GM12878 (cell line): ENCODE results near the gene ZNF525. TPM values are rescaled to one million over a fixed set of nuclear protein-coding genes. Genes with fewer than 3 reads are reported as not detected.

ENCODE experiments used
- CREM ChIP-seq: IDR thresholded peaks from 2 replicates; pipeline ENCODE4 v1.6.1; 2014; ENCODE audit warnings: antibody characterized with exemption, low read depth
- E4F1 ChIP-seq: fragments of 450-650 bp; IDR thresholded peaks from 2 replicates; pipeline ENCODE4 v1.6.1; 2018; ENCODE audit warnings: borderline replicate concordance, mild to moderate bottlenecking; ENCODE audit not compliant: partially characterized antibody
- EZH2 ChIP-seq: IDR thresholded peaks from 2 replicates; pipeline ENCODE4 v1.6.1; 2012; ENCODE audit warnings: low read depth, mild to moderate bottlenecking, control low read depth, inconsistent platforms, low read length, borderline replicate concordance; ENCODE audit not compliant: control insufficient read depth
- IRF4 ChIP-seq: IDR thresholded peaks from 2 replicates; pipeline ENCODE4 v1.6.1; 2011; ENCODE audit warnings: low read depth, low read length
- KLF5 ChIP-seq: fragments of 450-650 bp; IDR thresholded peaks from 2 replicates; pipeline ENCODE4 v1.6.1; 2014; ENCODE audit warnings: mild to moderate bottlenecking; ENCODE audit not compliant: partially characterized antibody
- MXI1 ChIP-seq: fragments of 150-350 bp; IDR thresholded peaks from 2 replicates; pipeline ENCODE4 v1.6.1; 2011; ENCODE audit warnings: low read depth, mild to moderate bottlenecking, inconsistent platforms, low read length, improper control_type of control experiment
- PAX8 ChIP-seq: fragments of 450-650 bp; IDR thresholded peaks from 2 replicates; pipeline ENCODE4 v1.6.1; 2017; ENCODE audit warnings: mild to moderate bottlenecking, moderate library complexity
- RBBP5 ChIP-seq: fragments of 200-600 bp; sonication (generic); conservative IDR thresholded peaks from 2 replicates; pipeline ENCODE4 v1.6.1; 2016
- SIX5 ChIP-seq: IDR thresholded peaks from 2 replicates; pipeline ENCODE4 v1.6.1; 2011; ENCODE audit warnings: mild to moderate bottlenecking, low read depth, low read length, moderate library complexity; ENCODE audit not compliant: severe bottlenecking
- SMAD1 ChIP-seq: fragments of 450-650 bp; IDR thresholded peaks from 2 replicates; pipeline ENCODE4 v1.6.1; 2018; ENCODE audit warnings: mild to moderate bottlenecking, low read depth; ENCODE audit not compliant: partially characterized antibody
- ZBED1 ChIP-seq: IDR thresholded peaks from 2 replicates; pipeline ENCODE4 v1.6.1; 2016; ENCODE audit warnings: borderline replicate concordance
- polyA plus RNA-seq, 11 experiments: library from polyadenylated mRNA; depleted of rRNA in 4 of 11; unstranded in 6 of 11; stranded (reverse) in 5 of 11; fragments of >200 nt; fragmentation: Nextera tagmentation in 4 of 11; fragmentation: Illumina TruSeq in 1 of 11; extraction: Ambion mirVana in 4 of 11; extraction: Trizol in 1 of 11; gene quantifications; 1 replicate in 1 of 11; 2 replicates in 10 of 11; pipeline versions ENCODE4 v1.2.1 to v1.2.3, GENCODE V29; 2011 to 2016; ENCODE audit warnings: inconsistent platforms in 2 of 11, missing spikeins in 2 of 11, low read depth in 1 of 11
- total RNA-seq, 4 experiments: library from RNA; depleted of rRNA in 3 of 4; stranded (reverse); fragments of >200 nt in 3 of 4; fragmentation: Illumina TruSeq in 1 of 4; extraction: Trizol in 1 of 4; gene quantifications; 2 replicates each; pipeline versions ENCODE4 v1.2.1 to v1.2.3, GENCODE V29; 2013 to 2021
- TF ChIP-seq, protein P1 (sequence below): fragments of 450-650 bp; conservative IDR thresholded peaks from 2 replicates; pipeline ENCODE4 v1.6.1; 2017; ENCODE audit warnings: mild to moderate bottlenecking, moderate library complexity
- TF ChIP-seq, protein P2 (sequence below): fragments of 450-650 bp; IDR thresholded peaks from 2 replicates; pipeline ENCODE4 v1.6.1; 2017; ENCODE audit warnings: mild to moderate bottlenecking
- TF ChIP-seq, protein P3 (sequence below): IDR thresholded peaks from 2 replicates; pipeline ENCODE4 v1.6.1; 2012; ENCODE audit warnings: low read depth, low read length, improper control_type of control experiment
- TF ChIP-seq, protein P4 (sequence below): fragments of 450-650 bp; formaldehyde crosslinking; IDR thresholded peaks from 2 replicates; pipeline ENCODE4 v1.4.0; 2020; ENCODE audit warnings: mild to moderate bottlenecking, moderate library complexity
- TF ChIP-seq, protein P5 (sequence below): fragments of 450-650 bp; IDR thresholded peaks from 2 replicates; pipeline ENCODE4 v1.6.1; 2017; ENCODE audit warnings: mild to moderate bottlenecking, low read depth, inconsistent platforms; ENCODE audit not compliant: poor library complexity, severe bottlenecking

Gene ZNF525
- total and polyA plus RNA-seq, 10 of the 15 experiments (the other 5 are each of a cell fraction or from before 2014, with no cell fraction given) = 3.0 to 25.8 (median 9.4) TPM

GRCh38 chr19:53432088-53432661, 66.7 kb downstream of the ZNF525 start (continued):
- TF ChIP-seq, protein P1, sequence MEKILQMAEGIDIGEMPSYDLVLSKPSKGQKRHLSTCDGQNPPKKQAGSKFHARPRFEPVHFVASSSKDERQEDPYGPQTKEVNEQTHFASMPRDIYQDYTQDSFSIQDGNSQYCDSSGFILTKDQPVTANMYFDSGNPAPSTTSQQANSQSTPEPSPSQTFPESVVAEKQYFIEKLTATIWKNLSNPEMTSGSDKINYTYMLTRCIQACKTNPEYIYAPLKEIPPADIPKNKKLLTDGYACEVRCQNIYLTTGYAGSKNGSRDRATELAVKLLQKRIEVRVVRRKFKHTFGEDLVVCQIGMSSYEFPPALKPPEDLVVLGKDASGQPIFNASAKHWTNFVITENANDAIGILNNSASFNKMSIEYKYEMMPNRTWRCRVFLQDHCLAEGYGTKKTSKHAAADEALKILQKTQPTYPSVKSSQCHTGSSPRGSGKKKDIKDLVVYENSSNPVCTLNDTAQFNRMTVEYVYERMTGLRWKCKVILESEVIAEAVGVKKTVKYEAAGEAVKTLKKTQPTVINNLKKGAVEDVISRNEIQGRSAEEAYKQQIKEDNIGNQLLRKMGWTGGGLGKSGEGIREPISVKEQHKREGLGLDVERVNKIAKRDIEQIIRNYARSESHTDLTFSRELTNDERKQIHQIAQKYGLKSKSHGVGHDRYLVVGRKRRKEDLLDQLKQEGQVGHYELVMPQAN = peak; percentile 54; the same call in 1 of the 2 replicates
- TF ChIP-seq SIX5 (no peak), KLF5 (no peak), SMAD1 (no peak), RBBP5 (no peak), MXI1 (peak; percentile 6; the same call in 1 of the 2 replicates), PAX8 (no peak), EZH2 (no peak), E4F1 (no peak), IRF4 (no peak), CREM (peak; percentile 0; the same call in 1 of the 2 replicates), ZBED1 (no peak)
- TF ChIP-seq, protein P2, sequence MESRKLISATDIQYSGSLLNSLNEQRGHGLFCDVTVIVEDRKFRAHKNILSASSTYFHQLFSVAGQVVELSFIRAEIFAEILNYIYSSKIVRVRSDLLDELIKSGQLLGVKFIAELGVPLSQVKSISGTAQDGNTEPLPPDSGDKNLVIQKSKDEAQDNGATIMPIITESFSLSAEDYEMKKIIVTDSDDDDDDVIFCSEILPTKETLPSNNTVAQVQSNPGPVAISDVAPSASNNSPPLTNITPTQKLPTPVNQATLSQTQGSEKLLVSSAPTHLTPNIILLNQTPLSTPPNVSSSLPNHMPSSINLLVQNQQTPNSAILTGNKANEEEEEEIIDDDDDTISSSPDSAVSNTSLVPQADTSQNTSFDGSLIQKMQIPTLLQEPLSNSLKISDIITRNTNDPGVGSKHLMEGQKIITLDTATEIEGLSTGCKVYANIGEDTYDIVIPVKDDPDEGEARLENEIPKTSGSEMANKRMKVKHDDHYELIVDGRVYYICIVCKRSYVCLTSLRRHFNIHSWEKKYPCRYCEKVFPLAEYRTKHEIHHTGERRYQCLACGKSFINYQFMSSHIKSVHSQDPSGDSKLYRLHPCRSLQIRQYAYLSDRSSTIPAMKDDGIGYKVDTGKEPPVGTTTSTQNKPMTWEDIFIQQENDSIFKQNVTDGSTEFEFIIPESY = no peak
- TF ChIP-seq, protein P3, sequence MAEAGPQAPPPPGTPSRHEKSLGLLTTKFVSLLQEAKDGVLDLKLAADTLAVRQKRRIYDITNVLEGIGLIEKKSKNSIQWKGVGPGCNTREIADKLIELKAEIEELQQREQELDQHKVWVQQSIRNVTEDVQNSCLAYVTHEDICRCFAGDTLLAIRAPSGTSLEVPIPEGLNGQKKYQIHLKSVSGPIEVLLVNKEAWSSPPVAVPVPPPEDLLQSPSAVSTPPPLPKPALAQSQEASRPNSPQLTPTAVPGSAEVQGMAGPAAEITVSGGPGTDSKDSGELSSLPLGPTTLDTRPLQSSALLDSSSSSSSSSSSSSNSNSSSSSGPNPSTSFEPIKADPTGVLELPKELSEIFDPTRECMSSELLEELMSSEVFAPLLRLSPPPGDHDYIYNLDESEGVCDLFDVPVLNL = no peak
- TF ChIP-seq, protein P4, sequence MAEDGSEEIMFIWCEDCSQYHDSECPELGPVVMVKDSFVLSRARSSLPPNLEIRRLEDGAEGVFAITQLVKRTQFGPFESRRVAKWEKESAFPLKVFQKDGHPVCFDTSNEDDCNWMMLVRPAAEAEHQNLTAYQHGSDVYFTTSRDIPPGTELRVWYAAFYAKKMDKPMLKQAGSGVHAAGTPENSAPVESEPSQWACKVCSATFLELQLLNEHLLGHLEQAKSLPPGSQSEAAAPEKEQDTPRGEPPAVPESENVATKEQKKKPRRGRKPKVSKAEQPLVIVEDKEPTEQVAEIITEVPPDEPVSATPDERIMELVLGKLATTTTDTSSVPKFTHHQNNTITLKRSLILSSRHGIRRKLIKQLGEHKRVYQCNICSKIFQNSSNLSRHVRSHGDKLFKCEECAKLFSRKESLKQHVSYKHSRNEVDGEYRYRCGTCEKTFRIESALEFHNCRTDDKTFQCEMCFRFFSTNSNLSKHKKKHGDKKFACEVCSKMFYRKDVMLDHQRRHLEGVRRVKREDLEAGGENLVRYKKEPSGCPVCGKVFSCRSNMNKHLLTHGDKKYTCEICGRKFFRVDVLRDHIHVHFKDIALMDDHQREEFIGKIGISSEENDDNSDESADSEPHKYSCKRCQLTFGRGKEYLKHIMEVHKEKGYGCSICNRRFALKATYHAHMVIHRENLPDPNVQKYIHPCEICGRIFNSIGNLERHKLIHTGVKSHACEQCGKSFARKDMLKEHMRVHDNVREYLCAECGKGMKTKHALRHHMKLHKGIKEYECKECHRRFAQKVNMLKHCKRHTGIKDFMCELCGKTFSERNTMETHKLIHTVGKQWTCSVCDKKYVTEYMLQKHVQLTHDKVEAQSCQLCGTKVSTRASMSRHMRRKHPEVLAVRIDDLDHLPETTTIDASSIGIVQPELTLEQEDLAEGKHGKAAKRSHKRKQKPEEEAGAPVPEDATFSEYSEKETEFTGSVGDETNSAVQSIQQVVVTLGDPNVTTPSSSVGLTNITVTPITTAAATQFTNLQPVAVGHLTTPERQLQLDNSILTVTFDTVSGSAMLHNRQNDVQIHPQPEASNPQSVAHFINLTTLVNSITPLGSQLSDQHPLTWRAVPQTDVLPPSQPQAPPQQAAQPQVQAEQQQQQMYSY = no peak
- TF ChIP-seq, protein P5, sequence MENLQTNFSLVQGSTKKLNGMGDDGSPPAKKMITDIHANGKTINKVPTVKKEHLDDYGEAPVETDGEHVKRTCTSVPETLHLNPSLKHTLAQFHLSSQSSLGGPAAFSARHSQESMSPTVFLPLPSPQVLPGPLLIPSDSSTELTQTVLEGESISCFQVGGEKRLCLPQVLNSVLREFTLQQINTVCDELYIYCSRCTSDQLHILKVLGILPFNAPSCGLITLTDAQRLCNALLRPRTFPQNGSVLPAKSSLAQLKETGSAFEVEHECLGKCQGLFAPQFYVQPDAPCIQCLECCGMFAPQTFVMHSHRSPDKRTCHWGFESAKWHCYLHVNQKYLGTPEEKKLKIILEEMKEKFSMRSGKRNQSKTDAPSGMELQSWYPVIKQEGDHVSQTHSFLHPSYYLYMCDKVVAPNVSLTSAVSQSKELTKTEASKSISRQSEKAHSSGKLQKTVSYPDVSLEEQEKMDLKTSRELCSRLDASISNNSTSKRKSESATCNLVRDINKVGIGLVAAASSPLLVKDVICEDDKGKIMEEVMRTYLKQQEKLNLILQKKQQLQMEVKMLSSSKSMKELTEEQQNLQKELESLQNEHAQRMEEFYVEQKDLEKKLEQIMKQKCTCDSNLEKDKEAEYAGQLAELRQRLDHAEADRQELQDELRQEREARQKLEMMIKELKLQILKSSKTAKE = no peak
